Left lung (tissue), 10 donors: ENCODE measurements around the gene SDCCAG8. TPM values are rescaled to one million over a fixed set of nuclear protein-coding genes. Genes with fewer than 3 reads are reported as not detected.

Source experiments
- ATAC-seq: fragments of 200-7000 bp; cut with Tn5 transposase; one replicate; pipeline ENCODE4 v1.9.1; 2020; ENCODE audit warnings: moderate library complexity
- DNase-seq, 4 donors: peaks; one replicate each; pipeline ENCODE4 v3.0.0-alpha.2; 2013 to 2020
- H3K27ac ChIP-seq, 2 donors: fragments of 200-600 bp; sonication (generic) in 1 of 2; one replicate each; pipeline versions ENCODE4 v1.5.0 to v1.8.0; 2020 to 2021
- H3K27me3 ChIP-seq, 2 donors: fragments of 200-600 bp; sonication (generic) in 1 of 2; one replicate each; pipeline versions ENCODE4 v1.5.0 to v1.8.0; 2020 to 2021
- H3K36me3 ChIP-seq, 2 donors: fragments of 200-600 bp; sonication (generic) in 1 of 2; one replicate each; pipeline versions ENCODE4 v1.5.0 to v1.8.0; 2020 to 2021
- H3K4me1 ChIP-seq, 2 donors: fragments of 200-600 bp; one replicate each; pipeline ENCODE4 v1.8.0; 2021
- H3K4me3 ChIP-seq, 2 donors: fragments of 200-600 bp; sonication (generic) in 1 of 2; one replicate each; pipeline versions ENCODE4 v1.5.0 to v1.8.0; 2020 to 2021; ENCODE audit warnings: mild to moderate bottlenecking in 1 of 2
- H3K9me3 ChIP-seq, 2 donors: fragments of 200-600 bp; sonication (generic) in 1 of 2; one replicate each; pipeline versions ENCODE4 v1.5.0 to v1.8.0; 2020 to 2021
- CTCF ChIP-seq, 2 donors: fragments of 200-600 bp; sonication (generic) in 1 of 2; IDR thresholded peaks; one replicate each; pipeline versions ENCODE4 v1.5.0 to v1.8.0; 2021; ENCODE audit warnings: antibody characterized with exemption in 2 of 2
- intact Hi-C, 2 donors: fragments of 100-400 bp; cut with DNase I; formaldehyde crosslinking; loops; one replicate each; pipeline versions ENCODE4 v1.11.2 to v1.14.2; 2022
- polyA plus RNA-seq, 6 donors: library from polyadenylated mRNA; unstranded; fragments of 120-200 nt; gene quantifications; one replicate each; pipeline ENCODE4 v1.2.1, GENCODE V29; 2013; ENCODE audit not compliant: insufficient read length in 6 of 6
- total RNA-seq, 2 donors: library from RNA; stranded (reverse); fragmentation: NEBNext Ultra II Directional; extraction: Animal tissue kit (Norgen Biotek cat#: 25700); gene quantifications; one replicate each; pipeline ENCODE4 v1.2.1, GENCODE V29; 2021
- donor health status: DM: no; HTN: yes; CAD: no.
- donor health status: DM: no; HTN: no; CAD: no.

Gene SDCCAG8
- total and polyA plus RNA-seq, 8 donors = 36.6 to 83.7 (median 44.6) TPM

DNA sequence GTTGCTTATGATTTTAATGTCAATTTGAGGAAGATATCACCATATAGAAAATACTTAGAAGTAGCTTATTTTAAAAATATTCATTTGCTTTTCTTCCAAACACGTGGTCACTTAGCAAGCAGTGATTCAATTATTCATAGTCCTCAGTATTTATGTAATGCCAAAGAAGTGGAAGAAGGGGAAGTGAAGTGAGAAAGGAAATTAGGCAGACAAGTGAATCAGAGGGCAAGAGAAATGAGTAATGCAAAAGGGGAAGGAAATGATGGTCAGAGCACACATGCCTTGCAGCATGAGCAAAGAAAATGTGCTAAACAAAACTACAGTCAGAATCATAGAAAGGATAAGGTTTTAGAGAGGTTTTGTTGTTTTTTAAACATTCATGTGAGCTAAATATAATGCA is 31.8 kb downstream of the SDCCAG8 start:
- Histone ChIP-seq H3K4me1 (peaks cover 18 to 58% of the 10 kb centered on the region in 2 donors), H3K27ac (peak overlapping the region; percentile 77 to 86), H3K27me3 (no peaks in the 10 kb centered on the region), H3K9me3 (no peaks in the 10 kb centered on the region), H3K4me3 (no peak overlapping the region), H3K36me3 (peaks cover 0 to 26% of the 10 kb centered on the region in 2 donors)
- intact Hi-C loops = no loop called here
- no peak for TF ChIP-seq CTCF (IDR thresholded peaks at IDR 0.05)
- no peak for DNase-seq
- peak; percentile 85 for ATAC-seq

- Histone ChIP-seq H3K27me3 (no peaks in the 10 kb centered on the region), H3K9me3 (no peaks in the 10 kb centered on the region), H3K27ac (peak overlapping the region; percentile 77 to 86), H3K4me1 (peaks cover 18 to 58% of the 10 kb centered on the region in 2 donors), H3K36me3 (peaks cover 0 to 26% of the 10 kb centered on the region in 2 donors), H3K4me3 (no peak overlapping the region)
- ATAC-seq (no peak), DNase-seq (no peak)
- intact Hi-C loops = no loop called here
- TF ChIP-seq CTCF (IDR thresholded peaks at IDR 0.05) = no peak
These were observed 32.2 kb downstream of the SDCCAG8 start for GRCh38 chr1:243288062-243288461.

DNA sequence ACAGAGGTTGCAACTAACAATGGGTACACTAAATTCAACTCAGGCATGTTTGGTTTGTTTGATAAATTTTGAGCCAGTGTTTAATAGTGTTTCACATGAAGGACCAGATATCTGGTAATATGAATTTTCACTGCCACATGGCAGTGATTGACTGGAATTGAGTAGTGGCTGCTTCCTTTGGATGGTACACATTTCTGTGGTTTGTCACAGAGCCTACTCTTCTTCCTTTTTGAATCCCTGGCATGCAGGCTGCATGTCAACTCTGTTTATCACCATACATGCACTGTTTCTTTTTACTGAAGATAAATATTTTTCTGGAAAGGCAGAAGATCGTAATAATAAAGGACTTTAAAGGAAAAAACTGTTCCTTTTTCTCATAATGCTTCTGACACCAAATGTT is 35.5 kb downstream of the SDCCAG8 start:
- Histone ChIP-seq H3K4me1 (peaks cover 16 to 33% of the 10 kb centered on the region in 2 donors), H3K4me3 (no peak overlapping the region), H3K9me3 (peaks cover 0 to 7% of the 10 kb centered on the region in 2 donors), H3K27me3 (no peaks in the 10 kb centered on the region), H3K36me3 (peaks cover 0 to 33% of the 10 kb centered on the region in 2 donors), H3K27ac (no peak overlapping the region)
- TF ChIP-seq CTCF (IDR thresholded peaks at IDR 0.05) = no peak
- intact Hi-C loops = no loop called here
- ATAC-seq (no peak), DNase-seq (no peak)

GRCh38 chr1:243292117-243292516 is 36.3 kb downstream of the SDCCAG8 start:
- no peaks in the 10 kb centered on the region for H3K27me3 ChIP-seq
- peaks cover 9 to 25% of the 10 kb centered on the region in 2 donors for H3K4me1 ChIP-seq
- no peak for TF ChIP-seq CTCF (IDR thresholded peaks at IDR 0.05)
- H3K36me3 ChIP-seq = peaks cover 0 to 33% of the 10 kb centered on the region in 2 donors
- no peak overlapping the region for H3K27ac ChIP-seq
- no peak overlapping the region for H3K4me3 ChIP-seq
- peaks cover 0 to 7% of the 10 kb centered on the region in 2 donors for H3K9me3 ChIP-seq
- ATAC-seq = no peak
- no peak for DNase-seq
- intact Hi-C loops = no loop called here

DNA sequence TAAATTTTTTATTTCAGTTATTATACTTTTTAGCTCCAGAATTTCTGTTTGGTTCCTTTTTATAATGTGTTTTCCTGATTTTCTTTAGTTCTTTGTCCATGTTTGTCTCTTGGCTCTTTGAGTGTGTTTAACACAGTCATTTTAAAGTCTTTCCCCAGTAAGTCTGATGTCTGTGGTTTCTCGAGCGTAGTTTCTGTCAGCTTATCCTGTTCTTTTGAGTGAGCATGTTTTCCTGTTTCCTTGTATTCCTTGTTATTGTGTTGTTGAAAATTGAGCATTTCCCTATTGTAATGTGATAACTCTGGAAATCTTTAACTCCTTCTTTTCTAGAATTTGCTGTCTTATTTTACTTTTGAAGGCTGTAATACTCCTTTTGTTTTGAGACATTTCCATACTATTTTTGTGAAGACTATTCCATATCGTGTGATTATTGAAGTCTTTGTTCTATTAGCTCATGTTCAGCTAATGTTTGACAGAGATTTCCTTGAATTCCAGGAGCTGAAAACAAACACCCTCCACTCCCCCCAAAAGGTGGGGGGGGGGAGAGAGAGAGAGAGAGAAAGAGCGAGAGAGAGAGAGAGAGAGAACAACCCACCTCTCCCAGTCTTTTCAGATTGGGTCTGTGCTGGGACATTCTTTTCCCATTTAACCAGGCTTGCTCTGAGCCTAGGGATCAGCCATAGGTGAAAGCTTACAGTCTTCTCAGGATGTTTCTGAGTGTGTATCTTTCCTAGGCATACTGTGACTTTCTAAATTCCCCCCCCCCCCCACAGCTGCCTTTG is 38.3 kb downstream of the SDCCAG8 start:
- TF ChIP-seq CTCF (IDR thresholded peaks at IDR 0.05) = no peak
- ATAC-seq = no peak
- Histone ChIP-seq H3K4me1 (peaks cover 0 to 5% of the 10 kb centered on the region in 2 donors), H3K9me3 (peaks cover 0 to 7% of the 10 kb centered on the region in 2 donors), H3K36me3 (peaks cover 0 to 43% of the 10 kb centered on the region in 2 donors), H3K4me3 (no peak overlapping the region), H3K27ac (no peak overlapping the region), H3K27me3 (no peaks in the 10 kb centered on the region)
- intact Hi-C loops = no loop called here
- DNase-seq = no peak
